ENCODE results near the gene FAM221A.

FAM221A gene

GRCh38 chr7:23691320-23691719 is 11.3 kb downstream of the FAM221A start:
- TF ChIP-seq CTCF (IDR thresholded peaks at IDR 0.05; ENCODE audit: low read depth, low read length, missing control alignments), result no peak
- no peak for DNase-seq
- no peaks in the 10 kb centered on the region for H3K36me3 ChIP-seq (replicated peaks)
- no peak overlapping the region for H3K4me3 ChIP-seq (ENCODE audit: low read depth, low read length)
- in situ Hi-C loops (cut with HindIII; ENCODE audit: low pct_ligation_motif_present, low sequenced_read_pairs), result no loop called here
- no peaks in the 10 kb centered on the region for H3K27me3 ChIP-seq (replicated peaks)
- H3K27ac ChIP-seq, result no peak overlapping the region

- DNase-seq, result no peak
- TF ChIP-seq CTCF (IDR thresholded peaks at IDR 0.05; ENCODE audit: low read depth, low read length, missing control alignments), result no peak
- Histone ChIP-seq H3K27me3 (replicated peaks) (no peaks in the 10 kb centered on the region), H3K36me3 (replicated peaks) (no peaks in the 10 kb centered on the region), H3K4me3 (ENCODE audit: low read depth, low read length) (no peak overlapping the region), H3K27ac (no peak overlapping the region)
- in situ Hi-C loops (cut with HindIII; ENCODE audit: low pct_ligation_motif_present, low sequenced_read_pairs), result no loop called here
These were observed 13.2 kb downstream of the FAM221A start for GRCh38 chr7:23693224-23693623.

- Histone ChIP-seq H3K27me3 (replicated peaks) (no peaks in the 10 kb centered on the region), H3K27ac (no peak overlapping the region), H3K4me3 (ENCODE audit: low read depth, low read length) (no peak overlapping the region), H3K36me3 (replicated peaks) (no peaks in the 10 kb centered on the region)
- DNase-seq, result peak; percentile 59
- TF ChIP-seq CTCF (IDR thresholded peaks at IDR 0.05; ENCODE audit: low read depth, low read length, missing control alignments), result peak; percentile 85
- in situ Hi-C loops (cut with HindIII; ENCODE audit: low pct_ligation_motif_present, low sequenced_read_pairs), result no loop called here
These were observed 17.0 kb downstream of the FAM221A start for GRCh38 chr7:23696916-23697441.

GRCh38 chr7:23698822-23699221 is 18.8 kb downstream of the FAM221A start:
- H3K27ac ChIP-seq, result no peak overlapping the region
- no peak for TF ChIP-seq CTCF (IDR thresholded peaks at IDR 0.05; ENCODE audit: low read depth, low read length, missing control alignments)
- H3K36me3 ChIP-seq (replicated peaks), result no peaks in the 10 kb centered on the region
- in situ Hi-C loops (cut with HindIII; ENCODE audit: low pct_ligation_motif_present, low sequenced_read_pairs), result no loop called here
- DNase-seq, result no peak
- H3K4me3 ChIP-seq (ENCODE audit: low read depth, low read length), result no peak overlapping the region
- H3K27me3 ChIP-seq (replicated peaks), result no peaks in the 10 kb centered on the region

- in situ Hi-C loops (cut with HindIII; ENCODE audit: low pct_ligation_motif_present, low sequenced_read_pairs), result loop anchor here (25.0 kb wide), 1 partner anchor 163 kb away; the partner anchor contains the start of gene TRA2A
- H3K36me3 ChIP-seq (replicated peaks), result no peaks in the 10 kb centered on the region
- no peak overlapping the region for H3K4me3 ChIP-seq (ENCODE audit: low read depth, low read length)
- H3K27ac ChIP-seq, result no peak overlapping the region
- no peaks in the 10 kb centered on the region for H3K27me3 ChIP-seq (replicated peaks)
- no peak for DNase-seq
- no peak for TF ChIP-seq CTCF (IDR thresholded peaks at IDR 0.05; ENCODE audit: low read depth, low read length, missing control alignments)
These were observed 20.0 kb downstream of the FAM221A start for GRCh38 chr7:23700046-23700445.

Data from brain microvascular endothelial cell (primary cell).